AG04450 (cell line): Measurements from ENCODE around the gene FMNL2. TPM values are rescaled to one million over a fixed set of nuclear protein-coding genes. Genes with fewer than 3 reads are reported as not detected.

ENCODE experiments used
- CTCF ChIA-PET: fragments of 300-600, 350-600 bp; formaldehyde crosslinking; extraction: SDS; loops from one replicate; lab custom pipeline; 2022; ENCODE audit warnings: antibody characterized with exemption, inconsistent platforms; lab: Charles Lee
- POLR2A ChIA-PET: fragments of 350-600 bp; formaldehyde crosslinking; extraction: SDS; loops from one replicate; lab custom pipeline; 2021; ENCODE audit warnings: antibody characterized with exemption, inconsistent platforms; lab: Yijun Ruan, JAX
- DNase-seq: peaks from one replicate; pipeline ENCODE4 v3.0.0-alpha.2; 2011; ENCODE audit warnings: low read depth, low spot score
- H3K27ac ChIP-seq: one replicate; pipeline ENCODE4 v1.5.1; 2012; ENCODE audit warnings: low read depth, low read length, control low read depth
- H3K27me3 ChIP-seq: one replicate; pipeline ENCODE4 v1.6.0; 2012; ENCODE audit warnings: low read length; ENCODE audit not compliant: control insufficient read depth, insufficient read depth
- H3K4me3 ChIP-seq: 2 replicates; pipeline ENCODE4 v1.5.1; 2011; ENCODE audit warnings: mild to moderate bottlenecking, low read depth, low read length, control low read depth
- H3K9me3 ChIP-seq: 2 replicates; pipeline ENCODE4 v1.5.1; 2012; ENCODE audit warnings: low read length; ENCODE audit not compliant: control insufficient read depth, insufficient read depth
- polyA plus RNA-seq: library from polyadenylated mRNA; depleted of rRNA; stranded (reverse); fragments of >200 nt; gene quantifications from 2 replicates; pipeline ENCODE4 v1.2.3, GENCODE V29; 2011
- TF ChIP-seq, protein P1 (sequence below): IDR thresholded peaks from 2 replicates; pipeline ENCODE4 v1.5.1; 2011; ENCODE audit warnings: low read depth, low read length, control low read depth, inconsistent platforms

FMNL2 gene
- polyA plus RNA-seq, 1 experiment, result 22.0 TPM

DNA sequence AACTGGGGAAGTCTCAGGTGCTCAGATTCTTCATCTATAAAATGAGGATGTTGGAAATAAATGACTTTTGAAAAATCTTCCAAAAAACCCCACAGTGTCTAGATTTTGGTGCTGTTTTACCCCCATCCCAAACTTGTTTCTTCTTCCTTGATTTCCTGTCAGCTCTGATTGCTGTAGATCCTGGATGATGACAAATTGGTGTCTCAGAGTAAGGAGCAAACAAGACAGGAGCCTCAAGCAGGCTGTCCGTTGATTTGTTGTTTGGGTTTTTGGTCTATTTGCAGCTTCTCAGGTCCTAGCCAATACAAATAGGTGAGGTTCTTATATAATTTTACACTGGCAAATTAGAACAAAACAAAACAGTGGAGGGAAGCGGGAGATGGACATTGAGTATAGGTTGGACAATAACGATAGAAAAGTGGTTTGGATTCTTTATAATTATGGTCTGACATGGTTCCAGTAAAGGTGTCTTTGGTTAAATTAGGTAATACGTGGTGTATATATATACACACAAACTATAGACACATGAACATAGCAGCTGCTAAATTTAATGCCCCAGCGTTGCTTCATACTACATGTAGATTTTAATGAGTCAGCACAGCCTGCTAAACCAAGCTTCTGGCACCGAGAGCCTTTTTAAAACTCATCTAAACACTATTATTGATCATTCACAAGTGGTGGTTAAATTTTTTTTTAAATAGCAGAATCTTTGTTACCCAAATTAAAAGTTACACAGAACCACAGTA, 142.5 kb downstream of the FMNL2 start:
- H3K4me3 ChIP-seq, result no peak overlapping the region
- no peaks in the 10 kb centered on the region for H3K27me3 ChIP-seq
- H3K9me3 ChIP-seq, result no peaks in the 10 kb centered on the region
- no peak overlapping the region for H3K27ac ChIP-seq
- ChIA-PET CTCF (interaction anchor here (0.7 to 0.9 kb wide), 3 partner anchors 150 to 288 kb away, joined by 3 read pairs; no protein-coding TSS in a partner anchor), POLR2A (no interaction called here)
- TF ChIP-seq, protein P1, sequence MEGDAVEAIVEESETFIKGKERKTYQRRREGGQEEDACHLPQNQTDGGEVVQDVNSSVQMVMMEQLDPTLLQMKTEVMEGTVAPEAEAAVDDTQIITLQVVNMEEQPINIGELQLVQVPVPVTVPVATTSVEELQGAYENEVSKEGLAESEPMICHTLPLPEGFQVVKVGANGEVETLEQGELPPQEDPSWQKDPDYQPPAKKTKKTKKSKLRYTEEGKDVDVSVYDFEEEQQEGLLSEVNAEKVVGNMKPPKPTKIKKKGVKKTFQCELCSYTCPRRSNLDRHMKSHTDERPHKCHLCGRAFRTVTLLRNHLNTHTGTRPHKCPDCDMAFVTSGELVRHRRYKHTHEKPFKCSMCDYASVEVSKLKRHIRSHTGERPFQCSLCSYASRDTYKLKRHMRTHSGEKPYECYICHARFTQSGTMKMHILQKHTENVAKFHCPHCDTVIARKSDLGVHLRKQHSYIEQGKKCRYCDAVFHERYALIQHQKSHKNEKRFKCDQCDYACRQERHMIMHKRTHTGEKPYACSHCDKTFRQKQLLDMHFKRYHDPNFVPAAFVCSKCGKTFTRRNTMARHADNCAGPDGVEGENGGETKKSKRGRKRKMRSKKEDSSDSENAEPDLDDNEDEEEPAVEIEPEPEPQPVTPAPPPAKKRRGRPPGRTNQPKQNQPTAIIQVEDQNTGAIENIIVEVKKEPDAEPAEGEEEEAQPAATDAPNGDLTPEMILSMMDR, result no peak
- DNase-seq, result no peak

DNA sequence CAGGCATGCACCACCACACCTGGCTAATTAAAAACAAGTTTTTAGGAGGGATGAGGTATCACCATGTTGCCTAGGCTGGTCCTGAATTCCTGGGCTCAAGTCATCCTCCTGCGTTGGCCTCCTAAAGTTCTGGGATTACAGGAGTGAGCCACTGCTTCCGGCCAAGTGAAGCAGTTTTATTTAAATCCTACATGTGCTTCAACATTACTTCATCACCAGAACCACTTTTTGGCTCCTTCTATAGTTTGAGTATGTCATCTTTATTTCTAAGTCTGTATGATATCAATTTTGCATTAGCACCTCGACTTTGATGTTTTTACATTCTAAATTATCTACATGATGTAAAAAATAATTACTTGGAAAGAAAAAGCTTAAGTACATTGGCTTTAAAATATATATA, 144.3 kb downstream of the FMNL2 start:
- no peak overlapping the region for H3K27ac ChIP-seq
- CTCF ChIA-PET, result interaction anchor here (0.6 to 1.5 kb wide), 2 partner anchors 11 to 303 kb away, joined by 5 read pairs; no protein-coding TSS in a partner anchor
- no peak overlapping the region for H3K4me3 ChIP-seq
- TF ChIP-seq, protein P1, result no peak
- POLR2A ChIA-PET, result no interaction called here
- no peaks in the 10 kb centered on the region for H3K9me3 ChIP-seq
- DNase-seq, result no peak
- H3K27me3 ChIP-seq, result no peaks in the 10 kb centered on the region

DNA sequence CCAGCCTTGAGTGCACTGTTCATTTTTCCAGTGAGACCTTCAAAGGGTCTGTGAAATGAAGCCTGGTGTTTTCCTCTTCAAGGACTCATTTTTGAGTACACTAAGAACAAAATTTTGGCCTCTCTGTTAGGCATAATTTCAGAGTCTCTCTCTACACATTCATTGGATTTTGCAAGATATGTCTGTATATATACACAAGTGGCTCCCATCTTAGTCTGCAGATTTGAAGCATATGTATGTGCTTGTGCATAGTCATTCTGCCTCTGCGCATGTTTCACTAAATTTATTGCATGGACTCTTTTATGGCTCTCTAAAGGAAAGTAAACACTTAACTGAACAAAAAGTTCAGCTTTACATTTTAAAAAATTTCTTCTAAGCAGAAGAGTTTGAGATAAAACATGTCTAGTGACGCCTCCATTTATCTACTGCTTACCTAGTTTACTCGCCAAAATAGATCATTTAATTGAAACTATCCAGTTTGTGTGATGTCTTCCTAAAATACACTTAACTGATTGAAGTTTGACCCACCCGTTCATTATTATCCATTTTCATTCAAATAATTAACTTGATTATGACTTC, 145.9 kb downstream of the FMNL2 start:
- no peaks in the 10 kb centered on the region for H3K27me3 ChIP-seq
- CTCF ChIA-PET, result interaction anchor here (1.3 kb wide), 1 partner anchor 155 kb away, joined by 3 read pairs; no protein-coding TSS in a partner anchor
- TF ChIP-seq, protein P1, result no peak
- no peaks in the 10 kb centered on the region for H3K9me3 ChIP-seq
- no peak overlapping the region for H3K4me3 ChIP-seq
- POLR2A ChIA-PET, result interaction anchor here (0.6 kb wide), 1 partner anchor 42 kb away, joined by 3 read pairs; no protein-coding TSS in a partner anchor
- no peak for DNase-seq
- H3K27ac ChIP-seq, result no peak overlapping the region

DNA sequence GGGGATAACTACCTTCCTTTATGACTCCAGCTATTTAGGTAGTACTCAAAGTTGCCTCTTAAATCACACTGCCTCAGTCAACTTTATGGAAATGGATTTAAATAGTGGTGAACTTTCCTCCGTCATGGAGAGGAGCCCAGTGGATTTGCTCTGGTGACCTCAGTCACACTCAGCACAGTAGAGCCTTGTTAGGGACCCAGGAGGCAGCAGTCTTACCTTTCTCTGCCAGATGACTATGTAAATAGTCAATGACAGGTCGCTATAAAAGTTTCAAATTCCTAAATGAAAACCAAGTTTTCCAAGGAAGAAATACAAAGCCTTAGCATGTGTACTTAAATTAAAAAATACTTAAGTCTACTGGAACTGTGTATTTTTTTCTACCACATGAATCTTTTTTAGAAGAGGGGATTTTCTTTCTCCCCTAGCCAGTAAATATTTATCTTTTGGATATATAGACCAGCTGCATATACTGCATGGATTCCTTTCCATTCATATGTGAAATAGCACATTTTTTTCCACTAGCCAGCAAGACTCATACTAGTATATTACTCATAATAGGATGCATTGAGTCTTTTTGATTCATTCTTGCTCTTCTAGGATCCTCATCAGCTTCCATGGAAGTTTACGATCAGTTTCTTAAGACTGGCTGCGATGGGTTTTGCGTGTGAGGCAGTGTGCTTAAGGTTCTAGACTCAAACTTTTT, 147.1 kb downstream of the FMNL2 start:
- CTCF ChIA-PET, result interaction anchor here (1.3 kb wide), 1 partner anchor 154 kb away, joined by 3 read pairs; no protein-coding TSS in a partner anchor

More for the DNA sequence above, 147.1 kb downstream of the FMNL2 start:
- no peaks in the 10 kb centered on the region for H3K27me3 ChIP-seq
- TF ChIP-seq, protein P1, result no peak
- no peak overlapping the region for H3K4me3 ChIP-seq
- DNase-seq, result no peak
- no peaks in the 10 kb centered on the region for H3K9me3 ChIP-seq
- no peak overlapping the region for H3K27ac ChIP-seq
- POLR2A ChIA-PET, result no interaction called here
